Measurements from ENCODE around the gene ADAMTSL3. TPM values are rescaled to one million over a fixed set of nuclear protein-coding genes. Genes with fewer than 3 reads are reported as not detected.

ADAMTSL3 gene
- total RNA-seq, 6 experiments from 2014 or later, result 7.5 to 28.7 (median 14.0) TPM

DNA sequence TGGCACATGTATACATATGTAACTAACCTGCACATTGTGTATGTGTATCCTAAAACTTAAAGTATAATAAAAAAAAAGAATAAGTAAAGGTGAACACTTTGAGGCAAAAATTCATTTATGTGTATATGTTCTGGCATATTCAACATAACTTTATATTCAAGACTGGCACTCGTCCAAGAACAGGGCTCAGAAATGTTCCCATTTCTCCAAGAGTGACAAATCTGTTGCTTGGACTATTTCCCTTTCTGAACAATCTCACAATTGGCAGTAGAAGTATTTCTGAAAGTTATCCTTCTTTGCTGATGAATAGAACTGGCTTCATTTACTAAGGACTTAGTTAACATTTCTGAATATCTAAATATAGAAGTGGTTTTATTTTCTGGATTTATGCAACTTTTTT lies 212.8 kb downstream of the ADAMTSL3 start:
- Histone ChIP-seq H3K4me3 (no peak overlapping the region), H3K4me1 (no peaks in the 10 kb centered on the region), H3K27ac (no peak overlapping the region), H3K27me3 (no peaks in the 10 kb centered on the region), H3K36me3 (no peaks in the 10 kb centered on the region), H3K9me3 (no peaks in the 10 kb centered on the region)
- intact Hi-C loops (cut with DNase I), result no loop called here
- WGBS (ENCODE audit: insufficient coverage, low coverage, low lambda C conversion rate, missing lambda C conversion rate), result 54% methylated on average over 1 of the region's 1 CpG
- DNase-seq (no peak), ATAC-seq (no peak)
- TF ChIP-seq POLR2A (IDR thresholded peaks at IDR 0.05) (no peak), CTCF (IDR thresholded peaks at IDR 0.05) (no peak)

DNA sequence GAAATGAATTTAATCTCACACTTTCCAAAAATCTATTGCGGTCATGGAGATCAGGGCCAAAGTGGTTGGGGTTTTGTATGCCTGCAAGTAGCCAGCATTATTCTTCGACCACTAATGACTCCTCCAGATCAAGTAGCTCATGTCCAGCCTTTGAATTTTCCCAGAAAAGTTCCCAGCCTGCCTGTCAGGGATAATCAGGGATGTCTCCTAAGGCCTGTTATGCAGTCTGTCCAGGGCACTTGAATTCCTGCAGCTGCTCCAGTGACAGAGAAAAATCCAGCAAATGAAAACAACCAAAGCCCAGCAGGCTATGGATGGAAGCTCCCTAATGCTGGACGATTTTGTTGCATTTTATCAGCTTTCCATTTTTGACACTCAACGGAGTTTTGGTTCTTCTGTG lies 215.4 kb downstream of the ADAMTSL3 start:
- intact Hi-C loops (cut with DNase I), result no loop called here
- Histone ChIP-seq H3K36me3 (no peaks in the 10 kb centered on the region), H3K27ac (no peak overlapping the region)

DNA sequence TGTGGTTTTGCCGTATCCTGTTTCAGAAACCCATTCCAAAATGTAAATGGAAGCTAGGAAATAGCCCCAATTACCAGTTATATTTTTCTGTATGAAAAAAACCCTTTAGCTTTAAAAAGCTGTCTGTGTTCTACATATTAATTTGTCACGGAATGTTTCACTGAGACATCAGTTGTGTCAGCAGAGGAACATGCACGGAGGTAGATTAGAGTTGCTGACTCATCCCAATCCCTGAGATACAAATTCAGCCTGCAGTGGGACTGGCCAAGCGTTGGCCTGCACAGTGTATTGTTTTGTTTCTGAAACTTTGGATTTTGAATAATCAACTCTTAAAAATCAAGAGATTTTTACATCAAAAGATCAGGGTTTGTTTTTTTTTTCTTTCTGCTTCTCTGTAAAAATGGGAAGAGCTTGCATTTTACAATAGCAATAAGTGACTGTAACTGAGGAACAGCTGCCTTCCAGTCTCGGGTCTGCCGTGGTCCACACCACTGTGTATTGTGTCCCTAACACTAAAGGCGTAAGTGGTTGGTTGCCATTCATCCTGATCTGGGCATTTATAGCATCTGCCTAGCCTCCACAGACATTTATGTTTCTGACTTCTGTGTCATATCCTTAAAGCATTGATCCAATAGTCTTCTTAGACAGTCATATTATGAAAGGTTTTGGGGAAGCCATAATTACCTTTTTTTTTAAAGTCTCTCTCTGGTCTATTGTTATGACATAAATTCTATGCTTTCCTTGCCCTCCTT lies 218.1 kb downstream of the ADAMTSL3 start:
- ATAC-seq (peak in 3 of 4 donors; percentile 60 to 88 (median 86)), DNase-seq (no peak)
- H3K4me3 ChIP-seq, result no peak overlapping the region
- H3K4me1 ChIP-seq, result no peaks in the 10 kb centered on the region
- no peaks in the 10 kb centered on the region for H3K9me3 ChIP-seq
- no peak overlapping the region for H3K27ac ChIP-seq
- WGBS (ENCODE audit: insufficient coverage, low coverage, low lambda C conversion rate, missing lambda C conversion rate), result 45% methylated on average over 7 of the region's 7 CpGs
- intact Hi-C loops (cut with DNase I), result no loop called here
- no peaks in the 10 kb centered on the region for H3K27me3 ChIP-seq
- H3K36me3 ChIP-seq, result no peaks in the 10 kb centered on the region
- no peak for TF ChIP-seq CTCF (IDR thresholded peaks at IDR 0.05)
- no peak for TF ChIP-seq POLR2A (IDR thresholded peaks at IDR 0.05)

More for the DNA sequence above, 215.4 kb downstream of the ADAMTSL3 start:
- Histone ChIP-seq H3K4me3 (no peak overlapping the region), H3K9me3 (no peaks in the 10 kb centered on the region), H3K4me1 (no peaks in the 10 kb centered on the region), H3K27me3 (no peaks in the 10 kb centered on the region)
- TF ChIP-seq CTCF (IDR thresholded peaks at IDR 0.05) (no peak), POLR2A (IDR thresholded peaks at IDR 0.05) (no peak)
- ATAC-seq, result no peak
- 72% methylated on average over 4 of the region's 4 CpGs for WGBS (ENCODE audit: insufficient coverage, low coverage, low lambda C conversion rate, missing lambda C conversion rate)
- DNase-seq, result no peak

GRCh38 chr15:83873966-83874365 lies 220.0 kb downstream of the ADAMTSL3 start:
- H3K4me3 ChIP-seq, result no peak overlapping the region
- 100% methylated on average over 3 of the region's 7 CpGs for WGBS (ENCODE audit: insufficient coverage, low coverage, low lambda C conversion rate, missing lambda C conversion rate)

More at GRCh38 chr15:83873966-83874365, 220.0 kb downstream of the ADAMTSL3 start:
- Histone ChIP-seq H3K9me3 (no peaks in the 10 kb centered on the region), H3K4me1 (no peaks in the 10 kb centered on the region), H3K36me3 (no peaks in the 10 kb centered on the region), H3K27me3 (no peaks in the 10 kb centered on the region), H3K27ac (no peak overlapping the region)
- intact Hi-C loops (cut with DNase I), result no loop called here
- ATAC-seq, result no peak
- TF ChIP-seq CTCF (IDR thresholded peaks at IDR 0.05), result no peak
- no peak for TF ChIP-seq POLR2A (IDR thresholded peaks at IDR 0.05)
- DNase-seq, result no peak
